ENCODE results near the gene SENP3.
"Not testable (repeated sequence)": the region's sequence is repeated elsewhere in the genome, so short reads cannot be mapped to it uniquely, and the experiment has no call there.

Gene SENP3

DNA sequence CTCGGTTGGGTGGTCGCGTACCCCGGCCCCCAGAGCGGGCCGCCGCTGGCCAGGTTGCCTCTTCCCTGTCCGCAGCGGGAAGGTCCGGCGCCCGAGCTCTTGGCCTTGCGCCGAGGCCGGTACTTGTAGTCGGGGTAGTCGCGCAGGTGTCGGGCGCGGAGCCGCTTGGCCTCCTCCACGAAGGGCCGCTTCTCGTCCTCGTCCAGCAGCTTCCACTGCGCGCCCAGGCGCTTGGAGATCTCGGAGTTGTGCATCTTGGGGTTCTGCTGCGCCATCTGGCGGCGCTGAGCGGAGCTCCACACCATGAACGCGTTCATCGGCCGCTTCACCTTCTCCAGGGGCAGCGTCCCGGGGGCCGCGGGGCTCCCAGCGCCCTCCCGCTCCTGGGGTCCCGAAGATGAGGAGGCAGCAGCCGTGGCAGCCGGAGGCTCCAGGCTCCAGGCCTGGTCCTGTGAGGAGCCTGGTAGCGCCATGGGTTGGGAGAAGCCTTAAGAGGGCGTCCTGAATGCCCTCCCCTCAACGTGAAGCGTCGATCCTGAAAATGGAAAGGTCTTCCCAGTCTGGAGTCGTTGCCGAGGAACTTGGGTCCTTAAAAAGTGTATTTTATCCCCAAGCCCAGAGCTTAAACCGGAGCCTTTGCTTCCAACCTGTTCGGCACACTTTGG, 27.6 kb downstream of the SENP3 start:
- TF ChIP-seq, protein P1, sequence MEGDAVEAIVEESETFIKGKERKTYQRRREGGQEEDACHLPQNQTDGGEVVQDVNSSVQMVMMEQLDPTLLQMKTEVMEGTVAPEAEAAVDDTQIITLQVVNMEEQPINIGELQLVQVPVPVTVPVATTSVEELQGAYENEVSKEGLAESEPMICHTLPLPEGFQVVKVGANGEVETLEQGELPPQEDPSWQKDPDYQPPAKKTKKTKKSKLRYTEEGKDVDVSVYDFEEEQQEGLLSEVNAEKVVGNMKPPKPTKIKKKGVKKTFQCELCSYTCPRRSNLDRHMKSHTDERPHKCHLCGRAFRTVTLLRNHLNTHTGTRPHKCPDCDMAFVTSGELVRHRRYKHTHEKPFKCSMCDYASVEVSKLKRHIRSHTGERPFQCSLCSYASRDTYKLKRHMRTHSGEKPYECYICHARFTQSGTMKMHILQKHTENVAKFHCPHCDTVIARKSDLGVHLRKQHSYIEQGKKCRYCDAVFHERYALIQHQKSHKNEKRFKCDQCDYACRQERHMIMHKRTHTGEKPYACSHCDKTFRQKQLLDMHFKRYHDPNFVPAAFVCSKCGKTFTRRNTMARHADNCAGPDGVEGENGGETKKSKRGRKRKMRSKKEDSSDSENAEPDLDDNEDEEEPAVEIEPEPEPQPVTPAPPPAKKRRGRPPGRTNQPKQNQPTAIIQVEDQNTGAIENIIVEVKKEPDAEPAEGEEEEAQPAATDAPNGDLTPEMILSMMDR (IDR thresholded peaks at IDR 0.05; ENCODE audit: borderline replicate concordance, insufficient read depth, low read depth, low read length) = peak; percentile 90
- no peak overlapping the region for H3K4me3 ChIP-seq (ENCODE audit: low read depth, low read length)

DNA sequence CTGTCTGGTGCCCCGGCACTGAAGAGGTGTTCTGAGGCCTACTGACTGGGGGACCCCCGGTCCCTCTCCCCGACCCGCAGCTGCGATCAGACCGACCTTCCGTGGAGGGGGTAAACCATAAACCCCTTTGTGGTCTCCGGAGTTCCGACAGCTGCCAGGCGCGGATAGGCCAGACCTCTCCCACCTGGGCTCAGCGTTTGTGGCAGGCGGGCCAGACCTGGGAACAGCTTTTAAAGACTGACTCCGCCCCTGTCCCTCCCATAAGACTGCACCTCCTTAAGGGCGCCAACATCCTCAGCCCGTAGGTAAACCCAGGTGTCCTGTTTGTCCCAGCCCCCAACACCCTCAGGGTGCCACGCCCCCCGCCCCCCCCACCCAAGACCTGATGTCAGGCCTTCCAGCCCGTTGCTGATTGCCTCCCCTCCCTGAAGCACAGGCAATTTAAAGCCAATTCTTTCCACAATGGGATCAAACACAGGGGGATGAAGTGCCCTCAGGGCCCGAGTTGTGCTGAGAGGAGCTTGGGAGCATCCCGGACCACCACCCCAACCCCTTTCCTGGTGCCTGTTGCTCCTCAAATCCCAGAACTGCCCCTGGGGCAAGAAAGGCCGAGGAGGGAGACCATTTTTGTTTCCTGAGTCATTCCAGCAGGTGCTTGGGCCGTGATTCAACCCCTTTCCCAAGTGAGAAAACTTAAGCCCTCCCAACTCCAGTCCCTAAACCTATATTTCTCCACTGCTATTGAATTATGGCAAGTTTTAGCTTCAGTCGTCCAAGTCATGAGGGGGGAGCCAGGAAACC, 28.4 kb downstream of the SENP3 start, which contains the start of gene SOX15:
SOX15 (minus strand) TSS at position 204 of the 801 bp plus-strand sequence. CDS start 418 bp downstream, outside the sequence.
- TF ChIP-seq, protein P1 (IDR thresholded peaks at IDR 0.05; ENCODE audit: borderline replicate concordance, insufficient read depth, low read depth, low read length) = no peak
- no peak within 1 kb of the TSS for H3K4me3 ChIP-seq (ENCODE audit: low read depth, low read length)

DNA sequence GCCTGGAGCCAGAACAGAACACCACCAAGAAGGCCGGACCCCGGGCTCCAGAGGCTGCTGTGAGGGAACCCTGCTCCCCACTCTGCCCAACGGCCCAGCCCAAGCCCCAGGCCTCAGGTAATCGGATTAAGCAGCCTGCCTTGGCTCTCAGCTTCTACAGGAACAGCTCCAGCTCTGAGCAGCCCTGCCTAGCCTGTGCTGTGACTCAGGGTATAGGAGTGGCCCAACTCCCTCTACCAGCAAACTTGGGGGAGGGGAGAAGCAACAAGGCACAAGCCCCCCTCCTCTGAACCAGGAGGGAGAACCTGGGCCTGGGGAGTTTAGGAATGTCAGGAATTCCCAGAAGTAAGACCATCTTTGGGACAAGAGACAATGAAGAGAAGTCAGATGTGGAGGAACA, 29.0 kb downstream of the SENP3 start:
- H3K4me3 ChIP-seq (ENCODE audit: low read depth, low read length) = no peak overlapping the region
- TF ChIP-seq, protein P1 (IDR thresholded peaks at IDR 0.05; ENCODE audit: borderline replicate concordance, insufficient read depth, low read depth, low read length) = no peak

DNA sequence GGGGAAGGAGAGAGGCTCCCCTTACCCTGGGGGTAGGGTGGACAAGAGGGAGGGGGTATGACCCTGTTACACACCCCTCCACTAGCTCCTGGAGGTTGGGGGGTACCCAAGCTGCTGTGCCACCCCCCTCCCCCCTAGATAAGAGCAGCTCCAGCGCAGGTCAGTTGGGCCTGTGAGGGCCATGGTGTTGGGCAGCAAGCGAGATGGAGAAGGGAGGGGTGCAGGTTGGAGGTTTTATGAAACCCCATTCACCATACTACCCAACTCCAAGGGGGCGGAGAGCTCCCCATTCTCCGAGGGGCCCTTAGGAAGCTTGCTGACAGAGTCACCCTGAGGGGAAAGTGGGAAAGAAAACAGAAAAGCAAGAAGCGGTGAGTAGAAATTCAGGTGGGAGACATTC, 29.9 kb downstream of the SENP3 start:
- TF ChIP-seq, protein P1 (IDR thresholded peaks at IDR 0.05; ENCODE audit: borderline replicate concordance, insufficient read depth, low read depth, low read length) = no peak
- H3K4me3 ChIP-seq (ENCODE audit: low read depth, low read length) = no peak overlapping the region

DNA sequence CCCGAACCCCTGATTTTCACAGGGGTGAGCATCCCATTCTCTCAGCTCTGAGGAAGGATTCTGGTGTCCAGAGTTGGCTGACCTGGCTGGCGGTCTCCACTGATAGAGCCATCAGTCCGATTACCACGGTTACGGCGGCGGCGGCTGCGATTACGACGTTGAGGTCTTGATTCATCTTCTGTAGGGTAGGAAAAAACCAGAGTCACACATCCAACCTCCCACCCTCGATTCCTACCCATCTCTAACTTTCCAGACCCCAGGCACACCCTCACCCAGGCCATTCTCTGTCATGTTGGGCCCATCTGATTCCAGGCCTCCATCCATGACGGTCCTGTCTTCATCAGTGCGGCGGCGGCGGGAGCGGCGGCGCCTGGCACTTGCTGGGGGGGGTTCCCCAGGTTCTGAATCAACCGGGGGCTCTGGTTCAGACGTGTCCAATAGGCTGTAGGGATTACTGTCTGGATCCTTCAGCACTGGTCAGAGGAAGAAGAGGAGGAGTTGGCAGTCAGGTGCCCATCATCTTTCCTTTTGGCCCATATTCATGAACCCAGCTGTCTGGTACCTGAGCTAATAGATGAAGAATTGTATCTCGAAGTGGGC, 30.8 kb downstream of the SENP3 start:
- TF ChIP-seq, protein P1 (IDR thresholded peaks at IDR 0.05; ENCODE audit: borderline replicate concordance, insufficient read depth, low read depth, low read length) = no peak
- no peak overlapping the region for H3K4me3 ChIP-seq (ENCODE audit: low read depth, low read length)

DNA sequence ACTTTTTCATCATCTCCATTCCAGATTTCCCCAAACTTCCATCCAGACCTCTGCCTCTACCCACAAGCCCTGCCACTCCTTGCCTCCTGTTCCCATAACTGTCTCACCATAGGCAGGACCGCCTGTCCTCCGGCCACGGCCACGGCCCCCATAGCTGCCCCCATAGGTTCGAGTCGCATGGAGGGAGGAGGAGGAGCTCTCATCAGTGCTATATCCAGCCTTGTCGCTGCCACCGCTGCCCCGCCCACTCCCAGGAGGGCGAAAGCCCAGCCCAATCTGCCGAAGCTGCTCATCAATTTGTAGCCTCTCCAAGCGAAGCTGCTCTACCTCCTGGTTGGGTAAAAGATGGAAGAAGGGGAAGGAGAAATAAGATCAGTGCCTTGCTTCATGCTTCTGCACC, 31.6 kb downstream of the SENP3 start:
- H3K4me3 ChIP-seq (ENCODE audit: low read depth, low read length) = no peak overlapping the region
- TF ChIP-seq, protein P1 (IDR thresholded peaks at IDR 0.05; ENCODE audit: borderline replicate concordance, insufficient read depth, low read depth, low read length) = no peak

DNA sequence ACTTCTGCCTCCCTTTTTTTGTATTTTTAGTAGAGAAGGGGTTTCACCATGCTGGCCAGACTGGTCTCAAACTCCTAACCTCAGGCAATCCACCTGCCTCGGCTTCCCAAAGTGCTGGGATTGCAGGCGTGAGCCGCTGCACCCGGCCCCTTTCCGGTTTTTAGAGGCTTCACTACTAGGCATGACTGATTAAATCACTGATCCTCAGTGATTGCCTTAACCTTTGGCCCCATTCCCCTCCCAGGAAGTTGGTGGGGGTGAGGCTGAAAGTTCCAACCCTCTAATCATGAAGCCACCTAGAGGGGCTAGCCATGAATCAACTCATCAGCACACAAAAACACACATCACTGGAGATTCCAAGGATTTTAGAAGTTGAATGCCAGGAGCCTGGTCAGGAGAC, 35.8 kb downstream of the SENP3 start:
- not testable (repeated sequence) for H3K4me3 ChIP-seq (ENCODE audit: low read depth, low read length)

Data from GM12875 (cell line).